HCT116 (cell line): ENCODE results near the gene TCP1. TPM values are rescaled to one million over a fixed set of nuclear protein-coding genes. Genes with fewer than 3 reads are reported as not detected.

Experiments used
- ATAC-seq: fragments of 200-7000 bp; cut with Tn5 transposase; 2 replicates; pipeline ENCODE4 v1.9.1; 2020; ENCODE audit warnings: mild to moderate bottlenecking, moderate library complexity
- BruUV-seq: library from RNA; stranded (reverse); fragments of 400-500 nt; replicated peaks from 2 replicates; lab custom pipeline; 2021; lab: Mats Ljungman, UMichigan
- CTCF ChIA-PET: fragments of 300-600 bp; sonication (Branson Sonifier 250); formaldehyde crosslinking; loops from one replicate; lab custom pipeline; 2021; ENCODE audit warnings: antibody characterized with exemption; lab: Charles Lee
- POLR2A ChIA-PET: fragments of 300-600, 350-600 bp; sonication (Branson Sonifier 250); formaldehyde crosslinking; loops from one replicate; lab custom pipeline; 2021; ENCODE audit warnings: antibody characterized with exemption; lab: Charles Lee
- RAD21 ChIA-PET, 2 experiments: fragments of 300-600 bp; sonication (Branson Sonifier 250); formaldehyde crosslinking; loops; one replicate each; lab custom pipeline; 2023; ENCODE audit warnings: low total read pairs in 2 of 2; ENCODE audit not compliant: uncharacterized antibody in 2 of 2, unreplicated experiment in 2 of 2, low non-redundant PET in 1 of 2; lab: Charles Lee
- DNase-seq: peaks from one replicate; pipeline ENCODE4 v3.0.0-alpha.2; 2010; ENCODE audit warnings: low read depth, low spot score
- H2AFZ ChIP-seq: fragments of 200-600 bp; shearing (Covaris generic), sonication (generic); 2 replicates; pipeline ENCODE4 v1.6.1; 2017; ENCODE audit warnings: low read depth, mixed run types, mixed read lengths, antibody characterized with exemption, low read length; ENCODE audit not compliant: poor library complexity, severe bottlenecking
- H3K27ac ChIP-seq: 2 replicates; pipeline ENCODE4 v1.5.1; 2012; ENCODE audit warnings: low read depth, low read length
- H3K27me3 ChIP-seq: fragments of 200-600 bp; sonication (generic); 2 replicates; pipeline ENCODE4 v1.6.1; 2016; ENCODE audit warnings: mixed run types, low read length, mixed read lengths; ENCODE audit not compliant: insufficient read depth
- H3K36me3 ChIP-seq, 2 experiments: fragments of 200-500 bp in 1 of 2; fragments of 200-600 bp in 1 of 2; sonication (Bioruptor generic) in 1 of 2; sonication (generic) in 1 of 2; 2 replicates each; pipeline versions ENCODE4 v1.5.1 to v1.6.1; 2014 to 2016; ENCODE audit warnings: low read length in 2 of 2, inconsistent platforms in 1 of 2, mixed read lengths in 1 of 2, mixed run types in 1 of 2; ENCODE audit not compliant: insufficient read depth in 2 of 2, control insufficient read depth in 1 of 2
- H3K4me1 ChIP-seq, 2 experiments: fragments of 200-600 bp in 1 of 2; sonication (generic) in 1 of 2; 2 replicates each; pipeline versions ENCODE4 v1.5.1 to v1.6.1; 2012 to 2017; ENCODE audit warnings: low read length in 2 of 2, inconsistent platforms in 1 of 2, mild to moderate bottlenecking in 1 of 2, mixed read lengths in 1 of 2, mixed run types in 1 of 2, moderate library complexity in 1 of 2; ENCODE audit not compliant: insufficient read depth in 2 of 2, control insufficient read depth in 1 of 2
- H3K4me2 ChIP-seq: fragments of 200-600 bp; sonication (generic); 2 replicates; pipeline ENCODE4 v1.6.1; 2017; ENCODE audit warnings: mixed run types, low read length, mixed read lengths
- H3K4me3 ChIP-seq, 2 experiments: fragments of 200-600 bp in 1 of 2; sonication (generic) in 1 of 2; replicated peaks in 1 of 2; 2 replicates each; pipeline ENCODE4 v1.5.1; 2011 to 2016; ENCODE audit warnings: low read length in 2 of 2, control low read depth in 1 of 2, low read depth in 1 of 2, mild to moderate bottlenecking in 1 of 2, mixed read lengths in 1 of 2, mixed run types in 1 of 2
- H3K79me2 ChIP-seq: fragments of 200-600 bp; sonication (generic); 2 replicates; pipeline ENCODE4 v1.6.1; 2017; ENCODE audit warnings: mild to moderate bottlenecking, mixed run types, low read length, moderate library complexity, mixed read lengths; ENCODE audit not compliant: insufficient read depth
- H3K9ac ChIP-seq: fragments of 200-600 bp; sonication (generic); 2 replicates; pipeline ENCODE4 v1.6.1; 2016; ENCODE audit warnings: low read length, mixed read lengths
- H3K9me2 ChIP-seq: fragments of 200-600 bp; sonication (generic), shearing (Covaris generic); 2 replicates; pipeline ENCODE4 v1.6.1; 2017; ENCODE audit warnings: mixed run types, mild to moderate bottlenecking, moderate library complexity; ENCODE audit not compliant: insufficient read depth
- H3K9me3 ChIP-seq, 2 experiments: fragments of 200-500 bp in 1 of 2; fragments of 200-600 bp in 1 of 2; sonication (Bioruptor generic) in 1 of 2; sonication (generic) in 1 of 2; 2 replicates each; pipeline ENCODE4 v1.6.1; 2014 to 2017; ENCODE audit warnings: low read length in 2 of 2, mixed read lengths in 2 of 2, inconsistent platforms in 1 of 2, low read depth in 1 of 2, mild to moderate bottlenecking in 1 of 2, mixed run types in 1 of 2, moderate library complexity in 1 of 2; ENCODE audit not compliant: control insufficient read depth in 1 of 2, insufficient read depth in 1 of 2
- H4K20me1 ChIP-seq: fragments of 200-600 bp; sonication (generic), shearing (Covaris generic); 2 replicates; pipeline ENCODE4 v1.6.1; 2017; ENCODE audit warnings: mixed run types, mild to moderate bottlenecking, moderate library complexity; ENCODE audit not compliant: insufficient read depth
- CBX3 ChIP-seq: IDR thresholded peaks from 2 replicates; pipeline ENCODE4 v1.6.1; 2012; ENCODE audit warnings: low read depth
- CTCF ChIP-seq, 3 experiments: fragments of 200-600 bp in 1 of 3; sonication (generic) in 1 of 3; IDR thresholded peaks in 2 of 3; conservative IDR thresholded peaks in 1 of 3; 2 replicates each; pipeline ENCODE4 v1.5.1; 2012 to 2017; ENCODE audit warnings: low read depth in 2 of 3, low read length in 2 of 3, antibody characterized with exemption in 1 of 3, borderline replicate concordance in 1 of 3, control low read depth in 1 of 3, mild to moderate bottlenecking in 1 of 3, mixed read lengths in 1 of 3, mixed run types in 1 of 3, moderate library complexity in 1 of 3; ENCODE audit not compliant: insufficient read depth in 1 of 3
- EZH2phosphoT487 ChIP-seq: fragments of 200-600 bp; IDR thresholded peaks from 2 replicates; pipeline ENCODE4 v1.6.1; 2018; ENCODE audit warnings: antibody characterized with exemption, borderline replicate concordance
- FOSL1 ChIP-seq: IDR thresholded peaks from 2 replicates; pipeline ENCODE4 v1.6.1; 2012; ENCODE audit warnings: low read depth
- JUND ChIP-seq: IDR thresholded peaks from 2 replicates; pipeline ENCODE4 v1.6.1; 2012
- POLR2A ChIP-seq: IDR thresholded peaks from 2 replicates; pipeline ENCODE4 v1.7.0; 2011; ENCODE audit warnings: borderline replicate concordance; ENCODE audit not compliant: insufficient read depth, insufficient read length; ENCODE audit errors: extremely low read depth
- REST ChIP-seq: IDR thresholded peaks from 2 replicates; pipeline ENCODE4 v1.6.1; 2012; ENCODE audit warnings: low read depth
- SIN3A ChIP-seq: IDR thresholded peaks from 2 replicates; pipeline ENCODE4 v1.6.1; 2012; ENCODE audit warnings: low read depth
- SP1 ChIP-seq: IDR thresholded peaks from 2 replicates; pipeline ENCODE4 v1.6.1; 2012; ENCODE audit warnings: low read depth
- SRF ChIP-seq: IDR thresholded peaks from 2 replicates; pipeline ENCODE4 v1.6.1; 2012; ENCODE audit warnings: low read depth
- TCF7L2 ChIP-seq: IDR thresholded peaks from 2 replicates; pipeline ENCODE4 v1.7.0; 2011; ENCODE audit warnings: borderline replicate concordance, inconsistent platforms; ENCODE audit not compliant: insufficient read depth, insufficient read length; ENCODE audit errors: extremely low read depth
- YY1 ChIP-seq: IDR thresholded peaks from 2 replicates; pipeline ENCODE4 v1.6.1; 2011; ENCODE audit warnings: low read length, low read depth, moderate library complexity, mild to moderate bottlenecking; ENCODE audit not compliant: insufficient replicate concordance; ENCODE audit errors: extremely low read depth
- ZNF274 ChIP-seq: fragments of 200-500 bp; sonication (Bioruptor generic); IDR thresholded peaks from 2 replicates; pipeline ENCODE4 v1.6.1; 2014; ENCODE audit warnings: mild to moderate bottlenecking, low read depth, low read length, inconsistent platforms
- intact Hi-C: fragments of 100-400 bp; cut with micrococcal nuclease; formaldehyde crosslinking; loops from 2 replicates; pipeline ENCODE4 v1.10.0; 2022
- total RNA-seq: library from RNA; stranded (reverse); gene quantifications from one replicate; pipeline ENCODE4 v1.2.1, GENCODE V29; 2021; ENCODE audit not compliant: unreplicated experiment
- TF ChIP-seq, protein P1 (sequence below): IDR thresholded peaks from 2 replicates; pipeline ENCODE4 v1.6.1; 2012
- TF ChIP-seq, protein P2 (sequence below): IDR thresholded peaks from 2 replicates; pipeline ENCODE4 v1.6.1; 2012

The TCP1 gene
- total RNA-seq, 1 experiment from 2014 or later: 447 TPM

DNA sequence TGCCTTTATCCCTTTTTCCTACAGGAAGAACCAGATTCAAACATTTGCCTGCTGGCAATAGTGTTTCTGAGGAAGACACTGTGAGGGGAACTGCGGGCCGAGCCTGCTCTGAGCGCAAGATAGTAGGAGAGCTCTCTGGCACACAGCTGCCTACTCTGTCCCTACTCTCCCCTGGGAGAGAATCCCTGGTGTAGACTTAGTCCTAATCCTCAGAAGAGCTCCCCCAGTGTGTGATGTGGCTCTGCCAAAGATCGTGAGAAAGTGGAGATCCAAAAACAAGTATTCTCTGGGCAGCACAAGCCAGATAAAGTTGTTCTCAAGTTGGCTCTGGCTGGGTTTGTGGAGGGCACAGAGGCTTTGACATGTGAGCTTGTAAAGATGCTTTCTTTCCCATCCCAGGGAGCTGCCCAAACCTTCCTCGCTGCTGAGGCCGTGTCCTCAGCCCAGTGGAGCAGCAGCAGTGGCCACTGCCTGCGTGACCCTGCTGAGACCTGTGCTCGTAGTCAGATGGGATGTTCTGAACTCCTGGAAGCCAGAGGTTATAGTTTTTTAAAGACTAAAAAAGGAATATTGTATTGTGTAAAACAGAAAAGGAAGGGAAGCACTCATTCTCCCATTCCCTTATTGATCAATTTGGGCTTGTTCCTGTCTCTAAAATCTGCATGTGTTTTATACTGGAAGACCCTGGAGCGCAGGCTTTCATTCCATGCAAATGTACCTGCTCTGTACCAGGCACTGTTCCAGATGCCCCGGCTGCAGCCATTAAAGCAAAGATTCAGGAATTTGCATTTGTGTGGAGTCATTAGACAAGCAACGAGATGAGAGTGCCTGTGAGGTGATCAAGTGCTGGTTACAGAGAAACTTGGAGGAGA lies 41.3 kb upstream of the TCP1 start:
- ChIA-PET RAD21 (no interaction called here), POLR2A (no interaction called here), CTCF (no interaction called here)
- no peaks in the 10 kb centered on the region for H3K36me3 ChIP-seq
- H3K9me3 ChIP-seq: no peaks in the 10 kb centered on the region
- intact Hi-C loops: no loop called here
- no peaks in the 10 kb centered on the region for H3K79me2 ChIP-seq
- H3K27ac ChIP-seq: no peak overlapping the region
- H3K9ac ChIP-seq: no peak overlapping the region
- no peak overlapping the region for H2AFZ ChIP-seq
- no peak overlapping the region for H3K4me3 ChIP-seq
- no peak overlapping the region for H3K4me2 ChIP-seq
- no peaks in the 10 kb centered on the region for H4K20me1 ChIP-seq
- H3K4me1 ChIP-seq: peaks cover 0 to 5% of the 10 kb centered on the region in 2 experiments; a peak in 1 of 4 replicates
- TF ChIP-seq TCF7L2 (no peak), POLR2A (no peak), SIN3A (no peak), YY1 (no peak), SRF (no peak), CTCF (IDR thresholded peaks at IDR 0.05 in 2 of 3, conservative IDR thresholded peaks at IDR 0.05 in 1 of 3; ENCODE audit: borderline replicate concordance in 1 of 3, insufficient read depth in 1 of 3, low read depth in 2 of 3, low read length in 2 of 3) (no peak), EZH2phosphoT487 (no peak), JUND (no peak), REST (no peak), ZNF274 (no peak), CBX3 (no peak), SP1 (no peak), FOSL1 (no peak)
- TF ChIP-seq, protein P1, sequence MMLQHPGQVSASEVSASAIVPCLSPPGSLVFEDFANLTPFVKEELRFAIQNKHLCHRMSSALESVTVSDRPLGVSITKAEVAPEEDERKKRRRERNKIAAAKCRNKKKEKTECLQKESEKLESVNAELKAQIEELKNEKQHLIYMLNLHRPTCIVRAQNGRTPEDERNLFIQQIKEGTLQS: no peak
- TF ChIP-seq, protein P2, sequence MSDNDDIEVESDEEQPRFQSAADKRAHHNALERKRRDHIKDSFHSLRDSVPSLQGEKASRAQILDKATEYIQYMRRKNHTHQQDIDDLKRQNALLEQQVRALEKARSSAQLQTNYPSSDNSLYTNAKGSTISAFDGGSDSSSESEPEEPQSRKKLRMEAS: no peak
- ATAC-seq: no peak
- H3K27me3 ChIP-seq: no peaks in the 10 kb centered on the region
- no peak for DNase-seq
- H3K9me2 ChIP-seq: no peaks in the 10 kb centered on the region
- BruUV-seq: no TSS peak
